Measurements from ENCODE around the gene SPTBN1. TPM values are rescaled to one million over a fixed set of nuclear protein-coding genes. Genes with fewer than 3 reads are reported as not detected.

SPTBN1 gene
- total RNA-seq, 1 experiment from 2014 or later: 204 TPM

- no peak for DNase-seq (ENCODE audit: low spot score)
- Mint-ChIP-seq H3K4me3 (no peak overlapping the region), H3K27ac (no peak overlapping the region), H3K9me3 (no peaks in the 10 kb centered on the region), H3K27me3 (ENCODE audit: low read depth) (no peaks in the 10 kb centered on the region), H3K36me3 (no peaks in the 10 kb centered on the region), H3K4me1 (peaks cover 35% of the 10 kb centered on the region)
- CTCF ChIA-PET: no interaction called here
- POLR2A ChIA-PET: no interaction called here
- TF ChIP-seq ZNF425 (CRISPR knock-in tag; conservative IDR thresholded peaks at IDR 0.05): no peak
- no peak for TF ChIP-seq TCF7 (CRISPR knock-in tag; IDR thresholded peaks at IDR 0.05; ENCODE audit: low read depth)
- TF ChIP-seq ZNF263 (CRISPR knock-in tag; IDR thresholded peaks at IDR 0.05; ENCODE audit: low read depth): no peak
- TF ChIP-seq NR3C1 (CRISPR knock-in tag; conservative IDR thresholded peaks at IDR 0.05; ENCODE audit: low read depth): no peak
- TF ChIP-seq USF2 (CRISPR knock-in tag; IDR thresholded peaks at IDR 0.05): no peak
- TF ChIP-seq ESRRA (CRISPR knock-in tag; IDR thresholded peaks at IDR 0.05; ENCODE audit: borderline replicate concordance): no peak
- TF ChIP-seq ATF3 (CRISPR knock-in tag; conservative IDR thresholded peaks at IDR 0.05): no peak
- TF ChIP-seq HMGA2 (CRISPR knock-in tag; IDR thresholded peaks at IDR 0.05): no peak
- no peak for TF ChIP-seq ZNF671 (CRISPR knock-in tag; IDR thresholded peaks at IDR 0.05)
- TF ChIP-seq ETV6 (CRISPR knock-in tag; IDR thresholded peaks at IDR 0.05): no peak
- TF ChIP-seq FOXP4 (CRISPR knock-in tag; IDR thresholded peaks at IDR 0.05): no peak
- no peak for TF ChIP-seq PRDM15 (CRISPR knock-in tag; IDR thresholded peaks at IDR 0.05)
- ATAC-seq: no peak
Observed at GRCh38 chr2:54464341-54464740, 8.2 kb downstream of the SPTBN1 start.

GRCh38 chr2:54465143-54465542 lies 9.0 kb downstream of the SPTBN1 start:
- CTCF ChIA-PET: no interaction called here
- Mint-ChIP-seq H3K4me1 (peaks cover 39% of the 10 kb centered on the region), H3K36me3 (no peaks in the 10 kb centered on the region), H3K27ac (no peak overlapping the region), H3K4me3 (no peak overlapping the region), H3K9me3 (no peaks in the 10 kb centered on the region), H3K27me3 (ENCODE audit: low read depth) (no peaks in the 10 kb centered on the region)
- DNase-seq (ENCODE audit: low spot score): no peak
- no peak for ATAC-seq
- POLR2A ChIA-PET: no interaction called here
- TF ChIP-seq ZNF396 (CRISPR knock-in tag; IDR thresholded peaks at IDR 0.05; ENCODE audit: borderline replicate concordance) (no peak), E2F1 (CRISPR knock-in tag; IDR thresholded peaks at IDR 0.05) (no peak), TEAD4 (CRISPR knock-in tag; IDR thresholded peaks at IDR 0.05) (no peak), ZNF416 (CRISPR knock-in tag; IDR thresholded peaks at IDR 0.05) (no peak), E2F4 (CRISPR knock-in tag; IDR thresholded peaks at IDR 0.05; ENCODE audit: borderline replicate concordance, low read depth) (no peak), ZNF138 (CRISPR knock-in tag; conservative IDR thresholded peaks at IDR 0.05) (no peak), TEAD1 (CRISPR knock-in tag; IDR thresholded peaks at IDR 0.05) (no peak), EMX1 (CRISPR knock-in tag; IDR thresholded peaks at IDR 0.05) (no peak), MXD4 (CRISPR knock-in tag; IDR thresholded peaks at IDR 0.05; ENCODE audit: borderline replicate concordance) (no peak), ZNF671 (CRISPR knock-in tag; IDR thresholded peaks at IDR 0.05) (no peak)

Data from WTC11 (cell line).